Measurements from ENCODE around the gene USB1.
A peak's percentile ranks its signal among the peaks of the same experiment; 100 is the strongest.

Gene USB1

GRCh38 chr16:58035356-58036170 lies 34.4 kb downstream of the USB1 start:
- DNase-seq, result no peak

- no peak for DNase-seq
Measured at GRCh38 chr16:58036943-58037342, 35.7 kb downstream of the USB1 start.

GRCh38 chr16:58037365-58038057 lies 36.3 kb downstream of the USB1 start:
- no peak for DNase-seq

- DNase-seq, result no peak
Measured at GRCh38 chr16:58038219-58038641, 37.0 kb downstream of the USB1 start.

- DNase-seq, result no peak
Measured at GRCh38 chr16:58039829-58040495, 38.8 kb downstream of the USB1 start.

- DNase-seq, result no peak
Measured at GRCh38 chr16:58040496-58040846, 39.3 kb downstream of the USB1 start.

- no peak for DNase-seq
Measured at GRCh38 chr16:58040945-58041627, 39.9 kb downstream of the USB1 start.

GRCh38 chr16:58041628-58041955 lies 40.4 kb downstream of the USB1 start:
- peak in 1 of 4 experiments; percentile 1 for DNase-seq

- DNase-seq, result no peak
Measured at GRCh38 chr16:58042001-58042885, 41.0 kb downstream of the USB1 start.

- no peak for DNase-seq
Measured at GRCh38 chr16:58042886-58043515, 41.8 kb downstream of the USB1 start.

- DNase-seq, result no peak
Measured at GRCh38 chr16:58043571-58044155, 42.5 kb downstream of the USB1 start.

GRCh38 chr16:58044266-58045019 lies 43.2 kb downstream of the USB1 start:
- DNase-seq, result no peak

- DNase-seq, result no peak
Measured at GRCh38 chr16:58045096-58045495, 43.9 kb downstream of the USB1 start.

- DNase-seq, result peak; percentile 55 to 83 (median 78)
Measured at GRCh38 chr16:58046054-58046881, 45.1 kb downstream of the USB1 start.

- DNase-seq, result no peak
Measured at GRCh38 chr16:58046936-58047335, 45.7 kb downstream of the USB1 start.

- no peak for DNase-seq
Measured at GRCh38 chr16:58047557-58048348, 46.5 kb downstream of the USB1 start.

GRCh38 chr16:58048494-58049231 lies 47.5 kb downstream of the USB1 start:
- no peak for DNase-seq

Measured in suppressor macrophage (primary cell).